ENCODE results near the gene OSBPL10.

Gene OSBPL10

GRCh38 chr3:31709526-31709925 lies 271.5 kb downstream of the OSBPL10 start:
- Histone ChIP-seq H3K27me3 (replicated peaks; ENCODE audit: control insufficient read depth, insufficient read depth, low read length, poor library complexity, severe bottlenecking) (no peaks in the 10 kb centered on the region), H3K4me3 (ENCODE audit: insufficient read depth, low read depth, low read length, poor library complexity, severe bottlenecking) (no peak overlapping the region), H3K27ac (ENCODE audit: insufficient read depth, low read length, poor library complexity, severe bottlenecking) (no peak overlapping the region), H3K9me3 (ENCODE audit: control insufficient read depth, low read length) (no peaks in the 10 kb centered on the region), H3K4me1 (ENCODE audit: control insufficient read depth, insufficient read depth, low read length, poor library complexity, severe bottlenecking) (no peaks in the 10 kb centered on the region), H3K36me3 (ENCODE audit: control insufficient read depth, insufficient read depth, low read length) (no peaks in the 10 kb centered on the region)
- no peak for DNase-seq

DNA sequence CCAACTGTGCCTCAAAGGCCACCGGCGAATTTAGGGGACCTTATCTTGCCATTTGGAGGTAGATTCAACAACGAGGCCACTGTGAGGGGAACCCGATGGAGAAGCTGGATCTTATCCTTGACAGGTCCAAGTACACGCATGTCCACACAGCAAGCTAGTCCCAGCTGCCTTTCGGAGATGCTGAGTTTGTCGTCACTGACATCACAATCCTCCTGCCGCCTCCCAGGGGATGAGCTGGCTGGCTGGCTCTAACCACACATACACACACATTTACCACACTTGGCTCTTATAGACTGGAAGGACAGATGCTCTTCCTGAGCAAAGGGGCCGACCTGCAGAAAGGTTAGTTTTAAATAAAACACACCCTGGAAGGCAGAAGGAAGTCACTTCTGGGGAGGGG lies 272.1 kb downstream of the OSBPL10 start:
- no peak overlapping the region for H3K27ac ChIP-seq (ENCODE audit: insufficient read depth, low read length, poor library complexity, severe bottlenecking)
- H3K4me3 ChIP-seq (ENCODE audit: insufficient read depth, low read depth, low read length, poor library complexity, severe bottlenecking): no peak overlapping the region
- H3K9me3 ChIP-seq (ENCODE audit: control insufficient read depth, low read length): no peaks in the 10 kb centered on the region
- no peak for DNase-seq
- no peaks in the 10 kb centered on the region for H3K4me1 ChIP-seq (ENCODE audit: control insufficient read depth, insufficient read depth, low read length, poor library complexity, severe bottlenecking)
- H3K36me3 ChIP-seq (ENCODE audit: control insufficient read depth, insufficient read depth, low read length): no peaks in the 10 kb centered on the region
- no peaks in the 10 kb centered on the region for H3K27me3 ChIP-seq (replicated peaks; ENCODE audit: control insufficient read depth, insufficient read depth, low read length, poor library complexity, severe bottlenecking)

- Histone ChIP-seq H3K4me1 (ENCODE audit: control insufficient read depth, insufficient read depth, low read length, poor library complexity, severe bottlenecking) (no peaks in the 10 kb centered on the region), H3K36me3 (ENCODE audit: control insufficient read depth, insufficient read depth, low read length) (no peaks in the 10 kb centered on the region), H3K9me3 (ENCODE audit: control insufficient read depth, low read length) (no peaks in the 10 kb centered on the region), H3K27me3 (replicated peaks; ENCODE audit: control insufficient read depth, insufficient read depth, low read length, poor library complexity, severe bottlenecking) (no peaks in the 10 kb centered on the region), H3K4me3 (ENCODE audit: insufficient read depth, low read depth, low read length, poor library complexity, severe bottlenecking) (no peak overlapping the region), H3K27ac (ENCODE audit: insufficient read depth, low read length, poor library complexity, severe bottlenecking) (no peak overlapping the region)
- DNase-seq: no peak
Observed at GRCh38 chr3:31707286-31707685, 273.8 kb downstream of the OSBPL10 start.

DNA sequence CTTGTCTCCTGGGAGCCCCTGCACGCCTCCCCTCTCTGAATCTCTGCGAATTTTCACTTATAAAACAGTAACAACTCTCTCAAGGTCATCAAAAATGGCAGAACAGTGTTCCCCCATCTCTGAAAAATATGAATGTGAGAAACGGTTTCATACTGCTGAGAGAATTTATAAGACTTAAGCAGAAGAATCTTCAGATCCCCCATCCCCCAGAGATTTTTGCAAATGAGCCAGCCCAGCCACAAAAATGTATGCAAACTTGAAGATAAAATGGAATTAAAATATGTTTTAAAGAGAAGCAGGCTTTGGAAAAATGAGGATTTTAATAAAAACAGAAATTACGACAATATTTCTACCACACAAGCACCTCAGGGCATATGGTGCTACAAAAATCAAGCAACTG lies 275.3 kb downstream of the OSBPL10 start:
- no peaks in the 10 kb centered on the region for H3K27me3 ChIP-seq (replicated peaks; ENCODE audit: control insufficient read depth, insufficient read depth, low read length, poor library complexity, severe bottlenecking)
- no peak overlapping the region for H3K27ac ChIP-seq (ENCODE audit: insufficient read depth, low read length, poor library complexity, severe bottlenecking)
- H3K36me3 ChIP-seq (ENCODE audit: control insufficient read depth, insufficient read depth, low read length): no peaks in the 10 kb centered on the region
- DNase-seq: no peak
- no peak overlapping the region for H3K4me3 ChIP-seq (ENCODE audit: insufficient read depth, low read depth, low read length, poor library complexity, severe bottlenecking)
- H3K4me1 ChIP-seq (ENCODE audit: control insufficient read depth, insufficient read depth, low read length, poor library complexity, severe bottlenecking): no peaks in the 10 kb centered on the region
- H3K9me3 ChIP-seq (ENCODE audit: control insufficient read depth, low read length): no peaks in the 10 kb centered on the region

- Histone ChIP-seq H3K4me1 (ENCODE audit: control insufficient read depth, insufficient read depth, low read length, poor library complexity, severe bottlenecking) (no peaks in the 10 kb centered on the region), H3K27me3 (replicated peaks; ENCODE audit: control insufficient read depth, insufficient read depth, low read length, poor library complexity, severe bottlenecking) (no peaks in the 10 kb centered on the region), H3K9me3 (ENCODE audit: control insufficient read depth, low read length) (no peaks in the 10 kb centered on the region), H3K27ac (ENCODE audit: insufficient read depth, low read length, poor library complexity, severe bottlenecking) (no peak overlapping the region), H3K4me3 (ENCODE audit: insufficient read depth, low read depth, low read length, poor library complexity, severe bottlenecking) (no peak overlapping the region), H3K36me3 (ENCODE audit: control insufficient read depth, insufficient read depth, low read length) (no peaks in the 10 kb centered on the region)
- no peak for DNase-seq
Observed at GRCh38 chr3:31704591-31705179, 276.4 kb downstream of the OSBPL10 start.

GRCh38 chr3:31704156-31704555 lies 276.9 kb downstream of the OSBPL10 start:
- H3K36me3 ChIP-seq (ENCODE audit: control insufficient read depth, insufficient read depth, low read length): no peaks in the 10 kb centered on the region
- no peaks in the 10 kb centered on the region for H3K27me3 ChIP-seq (replicated peaks; ENCODE audit: control insufficient read depth, insufficient read depth, low read length, poor library complexity, severe bottlenecking)
- no peak for DNase-seq
- H3K9me3 ChIP-seq (ENCODE audit: control insufficient read depth, low read length): no peaks in the 10 kb centered on the region
- no peak overlapping the region for H3K27ac ChIP-seq (ENCODE audit: insufficient read depth, low read length, poor library complexity, severe bottlenecking)
- H3K4me1 ChIP-seq (ENCODE audit: control insufficient read depth, insufficient read depth, low read length, poor library complexity, severe bottlenecking): no peaks in the 10 kb centered on the region
- H3K4me3 ChIP-seq (ENCODE audit: insufficient read depth, low read depth, low read length, poor library complexity, severe bottlenecking): no peak overlapping the region

GRCh38 chr3:31701286-31701685 lies 279.8 kb downstream of the OSBPL10 start:
- H3K4me3 ChIP-seq (ENCODE audit: insufficient read depth, low read depth, low read length, poor library complexity, severe bottlenecking): no peak overlapping the region
- no peak overlapping the region for H3K27ac ChIP-seq (ENCODE audit: insufficient read depth, low read length, poor library complexity, severe bottlenecking)
- H3K27me3 ChIP-seq (replicated peaks; ENCODE audit: control insufficient read depth, insufficient read depth, low read length, poor library complexity, severe bottlenecking): no peaks in the 10 kb centered on the region
- no peaks in the 10 kb centered on the region for H3K9me3 ChIP-seq (ENCODE audit: control insufficient read depth, low read length)
- DNase-seq: no peak
- H3K4me1 ChIP-seq (ENCODE audit: control insufficient read depth, insufficient read depth, low read length, poor library complexity, severe bottlenecking): no peaks in the 10 kb centered on the region
- H3K36me3 ChIP-seq (ENCODE audit: control insufficient read depth, insufficient read depth, low read length): no peaks in the 10 kb centered on the region

DNA sequence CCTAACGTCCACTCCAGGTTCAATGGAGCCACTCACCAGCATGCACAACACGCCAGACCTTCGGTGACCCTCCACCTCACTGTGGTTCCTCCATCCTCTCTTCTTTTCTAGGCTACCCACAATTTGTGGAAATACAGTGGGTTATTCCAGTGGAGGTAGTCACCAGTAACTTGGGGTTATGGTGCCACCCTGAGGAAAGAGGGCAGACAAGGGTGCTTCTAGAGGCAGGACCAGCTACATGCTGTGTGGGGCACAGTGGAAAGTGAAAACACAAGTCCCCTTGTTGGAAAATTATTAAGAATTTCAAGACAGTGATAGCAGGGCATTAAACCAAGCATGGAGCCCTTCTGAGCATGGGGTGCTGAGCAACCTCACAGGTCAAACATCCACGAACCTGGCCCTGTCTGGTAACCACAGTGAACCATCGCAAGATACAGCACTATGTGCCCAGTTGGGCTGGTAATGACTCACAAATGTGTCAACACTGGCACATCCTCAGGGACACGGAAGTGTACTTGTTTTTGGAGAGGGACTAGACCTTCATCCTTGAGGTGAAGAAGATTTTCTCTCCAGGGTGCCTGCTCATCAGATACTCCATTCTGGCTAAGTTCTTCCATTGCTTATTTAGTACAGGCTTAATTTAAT lies 281.6 kb downstream of the OSBPL10 start:
- Histone ChIP-seq H3K27me3 (replicated peaks; ENCODE audit: control insufficient read depth, insufficient read depth, low read length, poor library complexity, severe bottlenecking) (no peaks in the 10 kb centered on the region), H3K4me1 (ENCODE audit: control insufficient read depth, insufficient read depth, low read length, poor library complexity, severe bottlenecking) (no peaks in the 10 kb centered on the region), H3K9me3 (ENCODE audit: control insufficient read depth, low read length) (no peaks in the 10 kb centered on the region), H3K36me3 (ENCODE audit: control insufficient read depth, insufficient read depth, low read length) (no peaks in the 10 kb centered on the region), H3K4me3 (ENCODE audit: insufficient read depth, low read depth, low read length, poor library complexity, severe bottlenecking) (no peak overlapping the region), H3K27ac (ENCODE audit: insufficient read depth, low read length, poor library complexity, severe bottlenecking) (no peak overlapping the region)
- no peak for DNase-seq

- Histone ChIP-seq H3K9me3 (ENCODE audit: control insufficient read depth, low read length) (no peaks in the 10 kb centered on the region), H3K27ac (ENCODE audit: insufficient read depth, low read length, poor library complexity, severe bottlenecking) (no peak overlapping the region), H3K4me1 (ENCODE audit: control insufficient read depth, insufficient read depth, low read length, poor library complexity, severe bottlenecking) (no peaks in the 10 kb centered on the region), H3K4me3 (ENCODE audit: insufficient read depth, low read depth, low read length, poor library complexity, severe bottlenecking) (no peak overlapping the region), H3K27me3 (replicated peaks; ENCODE audit: control insufficient read depth, insufficient read depth, low read length, poor library complexity, severe bottlenecking) (no peaks in the 10 kb centered on the region), H3K36me3 (ENCODE audit: control insufficient read depth, insufficient read depth, low read length) (no peaks in the 10 kb centered on the region)
- no peak for DNase-seq
Observed at GRCh38 chr3:31696815-31697548, 284.1 kb downstream of the OSBPL10 start.

DNA sequence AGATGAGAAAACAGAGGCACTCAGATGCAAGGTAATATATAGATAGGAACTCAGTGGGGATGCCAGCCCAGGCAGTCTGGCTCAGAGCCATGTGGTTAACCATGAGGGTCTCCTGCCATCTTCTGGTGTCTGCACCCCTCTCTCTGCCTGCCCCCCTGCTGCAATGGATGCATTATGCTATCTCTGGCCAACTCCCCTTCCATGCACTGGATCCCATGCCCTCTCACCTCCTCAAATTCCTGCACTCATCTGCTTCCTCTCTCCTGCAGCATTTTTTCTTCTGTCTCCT lies 285.1 kb downstream of the OSBPL10 start:
- Histone ChIP-seq H3K4me3 (ENCODE audit: insufficient read depth, low read depth, low read length, poor library complexity, severe bottlenecking) (no peak overlapping the region), H3K36me3 (ENCODE audit: control insufficient read depth, insufficient read depth, low read length) (no peaks in the 10 kb centered on the region), H3K27me3 (replicated peaks; ENCODE audit: control insufficient read depth, insufficient read depth, low read length, poor library complexity, severe bottlenecking) (no peaks in the 10 kb centered on the region), H3K9me3 (ENCODE audit: control insufficient read depth, low read length) (no peaks in the 10 kb centered on the region), H3K27ac (ENCODE audit: insufficient read depth, low read length, poor library complexity, severe bottlenecking) (no peak overlapping the region), H3K4me1 (ENCODE audit: control insufficient read depth, insufficient read depth, low read length, poor library complexity, severe bottlenecking) (no peaks in the 10 kb centered on the region)
- no peak for DNase-seq
